Effector CD8-positive, alpha-beta T cell (primary cell): ENCODE data around the gene MS4A12.
"Not testable (repeated sequence)": the region's sequence is repeated elsewhere in the genome, so short reads cannot be mapped to it uniquely, and the experiment has no call there.

ENCODE experiments used
- DNase-seq: peaks from one replicate; lab custom pipeline; 2025; lab: John Stamatoyannopoulos, UW

The MS4A12 gene

GRCh38 chr11:60512651-60513225 is 20.2 kb downstream of the MS4A12 start:
- DNase-seq: no peak

- DNase-seq: no peak
Observed at GRCh38 chr11:60513496-60514460, 21.2 kb downstream of the MS4A12 start.

- no peak for DNase-seq
Observed at GRCh38 chr11:60515144-60515855, 22.7 kb downstream of the MS4A12 start, which contains the start of gene MS4A13. Gene MS4A13, plus strand, starts transcription at chr11:60515392. Its CDS starts 2,692 bp downstream, at chr11:60518084.

GRCh38 chr11:60528465-60528864 is 35.9 kb downstream of the MS4A12 start:
- DNase-seq: no peak

- no peak for DNase-seq
Observed at GRCh38 chr11:60528934-60529333, 36.4 kb downstream of the MS4A12 start.

GRCh38 chr11:60530454-60531100 is 38.0 kb downstream of the MS4A12 start:
- no peak for DNase-seq

- not testable (repeated sequence) for DNase-seq
Observed at GRCh38 chr11:60532383-60532782, 39.8 kb downstream of the MS4A12 start.

GRCh38 chr11:60538627-60539026 is 46.0 kb downstream of the MS4A12 start:
- DNase-seq: not testable (repeated sequence)

GRCh38 chr11:60544077-60544476 is 51.5 kb downstream of the MS4A12 start:
- DNase-seq: no peak
